Sciatic nerve (tissue), 2 donors: ENCODE measurements around the gene CTNNA2. TPM values are rescaled to one million over a fixed set of nuclear protein-coding genes. Genes with fewer than 3 reads are reported as not detected.

Source experiments
- ATAC-seq: fragments of 200-7000 bp; cut with Tn5 transposase; one replicate; pipeline ENCODE4 v1.9.1; 2020; ENCODE audit warnings: mild to moderate bottlenecking, moderate library complexity
- DNase-seq: peaks from one replicate; pipeline ENCODE4 v3.0.0-alpha.2; 2020; ENCODE audit warnings: low spot score
- intact Hi-C: fragments of 100-400 bp; cut with DNase I; formaldehyde crosslinking; loops from one replicate; pipeline ENCODE4 v1.14.2; 2022
- total RNA-seq: library from RNA; stranded (reverse); fragmentation: NEBNext Ultra II Directional; extraction: Animal tissue kit (Norgen Biotek cat#: 25700); gene quantifications from one replicate; pipeline ENCODE4 v1.2.1, GENCODE V29; 2021
- donor health status: DM: no; HTN: no; CAD: no.
- donor health status: DM: no; HTN: no; CAD: no.

CTNNA2 gene
- total RNA-seq, 1 donor from 2014 or later = 5.4 TPM

- intact Hi-C loops = no loop called here
- DNase-seq (no peak), ATAC-seq (no peak)
These were observed 319.1 kb downstream of the CTNNA2 start for GRCh38 chr2:79831961-79832360.

GRCh38 chr2:79832511-79833234 is 319.8 kb downstream of the CTNNA2 start:
- DNase-seq = no peak
- intact Hi-C loops = no loop called here
- no peak for ATAC-seq

- DNase-seq (no peak), ATAC-seq (no peak)
- intact Hi-C loops = no loop called here
These were observed 320.5 kb downstream of the CTNNA2 start for GRCh38 chr2:79833235-79833878.

- DNase-seq = no peak
- no peak for ATAC-seq
- intact Hi-C loops = no loop called here
These were observed 323.1 kb downstream of the CTNNA2 start for GRCh38 chr2:79835911-79836310.

GRCh38 chr2:79844011-79844410 is 331.2 kb downstream of the CTNNA2 start:
- no peak for DNase-seq
- no peak for ATAC-seq
- intact Hi-C loops = no loop called here

- ATAC-seq = no peak
- DNase-seq = no peak
- intact Hi-C loops = loop anchor here (5.0 kb wide), 1 partner anchor 515 kb away; no protein-coding TSS in a partner anchor
These were observed 334.0 kb downstream of the CTNNA2 start for GRCh38 chr2:79846878-79847277.

- intact Hi-C loops = loop anchor here (5.0 kb wide), 1 partner anchor 517 kb away; no protein-coding TSS in a partner anchor
- ATAC-seq = no peak
These were observed 336.4 kb downstream of the CTNNA2 start for GRCh38 chr2:79849241-79849640.

GRCh38 chr2:79849949-79850348 is 337.1 kb downstream of the CTNNA2 start:
- ATAC-seq (no peak), DNase-seq (no peak)
- intact Hi-C loops = loop anchor here (5.0 kb wide), 1 partner anchor 518 kb away; no protein-coding TSS in a partner anchor

More at GRCh38 chr2:79849241-79849640, 336.4 kb downstream of the CTNNA2 start:
- no peak for DNase-seq

GRCh38 chr2:79850912-79851311 is 338.1 kb downstream of the CTNNA2 start:
- ATAC-seq = no peak
- no peak for DNase-seq
- intact Hi-C loops = no loop called here

GRCh38 chr2:79855264-79856006 is 342.6 kb downstream of the CTNNA2 start:
- no peak for ATAC-seq
- DNase-seq = no peak
- intact Hi-C loops = no loop called here

GRCh38 chr2:79857888-79858287 is 345.0 kb downstream of the CTNNA2 start:
- DNase-seq (no peak), ATAC-seq (no peak)
- intact Hi-C loops = no loop called here

- ATAC-seq = no peak
- no peak for DNase-seq
- intact Hi-C loops = no loop called here
These were observed 347.6 kb downstream of the CTNNA2 start for GRCh38 chr2:79860228-79861058.

- intact Hi-C loops = no loop called here
These were observed 348.2 kb downstream of the CTNNA2 start for GRCh38 chr2:79861059-79861374.

GRCh38 chr2:79862756-79863155 is 349.9 kb downstream of the CTNNA2 start:
- DNase-seq (no peak), ATAC-seq (no peak)
- intact Hi-C loops = no loop called here

More at GRCh38 chr2:79861059-79861374, 348.2 kb downstream of the CTNNA2 start:
- DNase-seq (no peak), ATAC-seq (no peak)

GRCh38 chr2:79872656-79873055 is 359.8 kb downstream of the CTNNA2 start:
- no peak for DNase-seq
- no peak for ATAC-seq
- intact Hi-C loops = no loop called here

- ATAC-seq (no peak), DNase-seq (no peak)
- intact Hi-C loops = no loop called here
These were observed 361.2 kb downstream of the CTNNA2 start for GRCh38 chr2:79874015-79874414.

- DNase-seq (no peak), ATAC-seq (no peak)
- intact Hi-C loops = no loop called here
These were observed 363.6 kb downstream of the CTNNA2 start for GRCh38 chr2:79876430-79876829.

- intact Hi-C loops = no loop called here
- ATAC-seq (no peak), DNase-seq (no peak)
These were observed 369.7 kb downstream of the CTNNA2 start for GRCh38 chr2:79882548-79882947.

GRCh38 chr2:79887747-79888374 is 375.0 kb downstream of the CTNNA2 start:
- DNase-seq = no peak
- no peak for ATAC-seq
- intact Hi-C loops = no loop called here
